ENCODE data around the gene PLA2G10. TPM values are rescaled to one million over a fixed set of nuclear protein-coding genes. Genes with fewer than 3 reads are reported as not detected.
"Not testable (repeated sequence)": the region's sequence is repeated elsewhere in the genome, so short reads cannot be mapped to it uniquely, and the experiment has no call there.

Gene PLA2G10
- total RNA-seq, 1 experiment from 2014 or later: 3.3 TPM

GRCh38 chr16:14685870-14686793 lies 8.0 kb downstream of the PLA2G10 start:
- DNase-seq; H3K4me1 Mint-ChIP-seq (ENCODE audit: low read depth, unreplicated experiment); intact Hi-C loops (cut with micrococcal nuclease; ENCODE audit: unreplicated experiment); H3K36me3 Mint-ChIP-seq (ENCODE audit: insufficient read depth, unreplicated experiment); H3K27ac Mint-ChIP-seq (ENCODE audit: unreplicated experiment); H3K27me3 Mint-ChIP-seq (ENCODE audit: unreplicated experiment); H3K4me3 Mint-ChIP-seq (ENCODE audit: low read depth, unreplicated experiment); BruUV-seq (replicated peaks); H3K9me3 Mint-ChIP-seq (ENCODE audit: low read depth, unreplicated experiment): not testable (repeated sequence)
- CTCF ChIA-PET: interaction anchor here (0.5 kb wide), 1 partner anchor 80 kb away, joined by 4 read pairs; no protein-coding TSS in a partner anchor

- BruUV-seq (replicated peaks): no TSS peak
- CTCF ChIA-PET: no interaction called here
Observed at GRCh38 chr16:14682121-14682520, 12.0 kb downstream of the PLA2G10 start.

GRCh38 chr16:14681115-14681514 lies 13.0 kb downstream of the PLA2G10 start:
- intact Hi-C loops (cut with micrococcal nuclease; ENCODE audit: unreplicated experiment): no loop called here
- no peak for DNase-seq
- Mint-ChIP-seq H3K27me3 (ENCODE audit: unreplicated experiment) (no peaks in the 10 kb centered on the region), H3K4me1 (ENCODE audit: low read depth, unreplicated experiment) (no peaks in the 10 kb centered on the region), H3K36me3 (ENCODE audit: insufficient read depth, unreplicated experiment) (no peaks in the 10 kb centered on the region), H3K9me3 (ENCODE audit: low read depth, unreplicated experiment) (no peaks in the 10 kb centered on the region), H3K4me3 (ENCODE audit: low read depth, unreplicated experiment) (no peak overlapping the region), H3K27ac (ENCODE audit: unreplicated experiment) (no peak overlapping the region)
- no peak for TF ChIP-seq CTCF (IDR thresholded peaks at IDR 0.05; ENCODE audit: unreplicated experiment)
- CTCF ChIA-PET: no interaction called here
- BruUV-seq (replicated peaks): no TSS peak

More at GRCh38 chr16:14682121-14682520, 12.0 kb downstream of the PLA2G10 start:
- Mint-ChIP-seq H3K27ac (ENCODE audit: unreplicated experiment) (no peak overlapping the region), H3K27me3 (ENCODE audit: unreplicated experiment) (no peaks in the 10 kb centered on the region), H3K9me3 (ENCODE audit: low read depth, unreplicated experiment) (no peaks in the 10 kb centered on the region), H3K36me3 (ENCODE audit: insufficient read depth, unreplicated experiment) (no peaks in the 10 kb centered on the region), H3K4me3 (ENCODE audit: low read depth, unreplicated experiment) (no peak overlapping the region), H3K4me1 (ENCODE audit: low read depth, unreplicated experiment) (no peaks in the 10 kb centered on the region)
- DNase-seq: no peak
- no peak for TF ChIP-seq CTCF (IDR thresholded peaks at IDR 0.05; ENCODE audit: unreplicated experiment)
- intact Hi-C loops (cut with micrococcal nuclease; ENCODE audit: unreplicated experiment): no loop called here

- H3K4me3 Mint-ChIP-seq (ENCODE audit: low read depth, unreplicated experiment); H3K4me1 Mint-ChIP-seq (ENCODE audit: low read depth, unreplicated experiment); CTCF ChIA-PET; DNase-seq; H3K27me3 Mint-ChIP-seq (ENCODE audit: unreplicated experiment); H3K27ac Mint-ChIP-seq (ENCODE audit: unreplicated experiment); BruUV-seq (replicated peaks); H3K9me3 Mint-ChIP-seq (ENCODE audit: low read depth, unreplicated experiment); intact Hi-C loops (cut with micrococcal nuclease; ENCODE audit: unreplicated experiment); H3K36me3 Mint-ChIP-seq (ENCODE audit: insufficient read depth, unreplicated experiment): not testable (repeated sequence)
Observed at GRCh38 chr16:14680396-14680795, 13.7 kb downstream of the PLA2G10 start.

- H3K4me1 Mint-ChIP-seq (ENCODE audit: low read depth, unreplicated experiment): no peaks in the 10 kb centered on the region
- DNase-seq: no peak
- TF ChIP-seq CTCF (IDR thresholded peaks at IDR 0.05; ENCODE audit: unreplicated experiment): no peak
- H3K27ac Mint-ChIP-seq (ENCODE audit: unreplicated experiment): no peak overlapping the region
- BruUV-seq (replicated peaks): no TSS peak
- intact Hi-C loops (cut with micrococcal nuclease; ENCODE audit: unreplicated experiment): no loop called here
- H3K4me3 Mint-ChIP-seq (ENCODE audit: low read depth, unreplicated experiment): no peak overlapping the region
- no peaks in the 10 kb centered on the region for H3K9me3 Mint-ChIP-seq (ENCODE audit: low read depth, unreplicated experiment)
- CTCF ChIA-PET: no interaction called here
- peaks cover 2% of the 10 kb centered on the region for H3K36me3 Mint-ChIP-seq (ENCODE audit: insufficient read depth, unreplicated experiment)
- H3K27me3 Mint-ChIP-seq (ENCODE audit: unreplicated experiment): no peaks in the 10 kb centered on the region
Observed at GRCh38 chr16:14678748-14679497, 15.2 kb downstream of the PLA2G10 start.

Data from Calu3 (cell line).